ENCODE measurements around the gene COL26A1.

- no peak for TF ChIP-seq CTCF (conservative IDR thresholded peaks at IDR 0.05; ENCODE audit: low read depth, low read length)
- TF ChIP-seq EZH2 (IDR thresholded peaks at IDR 0.05; ENCODE audit: borderline replicate concordance, low read depth, low read length, poor library complexity, severe bottlenecking): no peak
Observed at GRCh38 chr7:101534873-101535272, 172.2 kb downstream of the COL26A1 start.

All from A673 (cell line).